DMS79 treated with DMSO at 0.1 percent for 48 hours (cell line): ENCODE measurements around the gene PHF13.
"Not testable (repeated sequence)": the region's sequence is repeated elsewhere in the genome, so short reads cannot be mapped to it uniquely, and the experiment has no call there.

Source experiments
- DNase-seq: peaks from one replicate; lab custom pipeline; 2025; lab: John Stamatoyannopoulos, UW

The PHF13 gene

GRCh38 chr1:6631058-6631457 is 17.5 kb downstream of the PHF13 start:
- no peak for DNase-seq

- no peak for DNase-seq
Observed at GRCh38 chr1:6632588-6633514, 19.3 kb downstream of the PHF13 start.

GRCh38 chr1:6634371-6635052 is 21.0 kb downstream of the PHF13 start:
- no peak for DNase-seq

GRCh38 chr1:6635161-6635909 is 21.8 kb downstream of the PHF13 start:
- DNase-seq: no peak

- no peak for DNase-seq
Observed at GRCh38 chr1:6635910-6636760, 22.6 kb downstream of the PHF13 start.

- not testable (repeated sequence) for DNase-seq
Observed at GRCh38 chr1:6636778-6637177, 23.2 kb downstream of the PHF13 start.

- DNase-seq: no peak
Observed at GRCh38 chr1:6637770-6638169, 24.2 kb downstream of the PHF13 start.

- DNase-seq: no peak
Observed at GRCh38 chr1:6638226-6638625, 24.7 kb downstream of the PHF13 start.

GRCh38 chr1:6640867-6641266 is 27.3 kb downstream of the PHF13 start:
- not testable (repeated sequence) for DNase-seq

- DNase-seq: no peak
Observed at GRCh38 chr1:6645018-6645417, 31.5 kb downstream of the PHF13 start.

GRCh38 chr1:6646499-6647148 is 33.1 kb downstream of the PHF13 start:
- peak; percentile 74 for DNase-seq

- DNase-seq: no peak
Observed at GRCh38 chr1:6648556-6648955, 35.0 kb downstream of the PHF13 start.

- no peak for DNase-seq
Observed at GRCh38 chr1:6651909-6652308, 38.4 kb downstream of the PHF13 start.

GRCh38 chr1:6652986-6653385 is 39.5 kb downstream of the PHF13 start:
- no peak for DNase-seq

GRCh38 chr1:6653436-6654290 is 40.1 kb downstream of the PHF13 start:
- DNase-seq: peak; percentile 73

GRCh38 chr1:6657138-6657537 is 43.6 kb downstream of the PHF13 start:
- no peak for DNase-seq

GRCh38 chr1:6658359-6659060 is 45.0 kb downstream of the PHF13 start:
- DNase-seq: no peak

GRCh38 chr1:6660415-6661049 is 47.0 kb downstream of the PHF13 start:
- no peak for DNase-seq

- DNase-seq: not testable (repeated sequence)
Observed at GRCh38 chr1:6662468-6662867, 48.9 kb downstream of the PHF13 start.
